Measurements from ENCODE around the gene RABL6. TPM values are rescaled to one million over a fixed set of nuclear protein-coding genes. Genes with fewer than 3 reads are reported as not detected.

Gene RABL6, protein sequence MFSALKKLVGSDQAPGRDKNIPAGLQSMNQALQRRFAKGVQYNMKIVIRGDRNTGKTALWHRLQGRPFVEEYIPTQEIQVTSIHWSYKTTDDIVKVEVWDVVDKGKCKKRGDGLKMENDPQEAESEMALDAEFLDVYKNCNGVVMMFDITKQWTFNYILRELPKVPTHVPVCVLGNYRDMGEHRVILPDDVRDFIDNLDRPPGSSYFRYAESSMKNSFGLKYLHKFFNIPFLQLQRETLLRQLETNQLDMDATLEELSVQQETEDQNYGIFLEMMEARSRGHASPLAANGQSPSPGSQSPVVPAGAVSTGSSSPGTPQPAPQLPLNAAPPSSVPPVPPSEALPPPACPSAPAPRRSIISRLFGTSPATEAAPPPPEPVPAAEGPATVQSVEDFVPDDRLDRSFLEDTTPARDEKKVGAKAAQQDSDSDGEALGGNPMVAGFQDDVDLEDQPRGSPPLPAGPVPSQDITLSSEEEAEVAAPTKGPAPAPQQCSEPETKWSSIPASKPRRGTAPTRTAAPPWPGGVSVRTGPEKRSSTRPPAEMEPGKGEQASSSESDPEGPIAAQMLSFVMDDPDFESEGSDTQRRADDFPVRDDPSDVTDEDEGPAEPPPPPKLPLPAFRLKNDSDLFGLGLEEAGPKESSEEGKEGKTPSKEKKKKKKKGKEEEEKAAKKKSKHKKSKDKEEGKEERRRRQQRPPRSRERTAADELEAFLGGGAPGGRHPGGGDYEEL
- 38.6 TPM for total RNA-seq

GRCh38 chr9:136807281-136808074 is at the start of gene RABL6:
TSS of gene RABL6 (plus strand) at chr9:136807948. CDS start at chr9:136808197, 249 bp downstream.

GRCh38 chr9:136764301-136764891 is 43.4 kb upstream of the RABL6 start, which contains the start of gene LCN15:
TSS of gene LCN15 (minus strand) at chr9:136764518. CDS start at chr9:136764488, 30 bp downstream.

DNA sequence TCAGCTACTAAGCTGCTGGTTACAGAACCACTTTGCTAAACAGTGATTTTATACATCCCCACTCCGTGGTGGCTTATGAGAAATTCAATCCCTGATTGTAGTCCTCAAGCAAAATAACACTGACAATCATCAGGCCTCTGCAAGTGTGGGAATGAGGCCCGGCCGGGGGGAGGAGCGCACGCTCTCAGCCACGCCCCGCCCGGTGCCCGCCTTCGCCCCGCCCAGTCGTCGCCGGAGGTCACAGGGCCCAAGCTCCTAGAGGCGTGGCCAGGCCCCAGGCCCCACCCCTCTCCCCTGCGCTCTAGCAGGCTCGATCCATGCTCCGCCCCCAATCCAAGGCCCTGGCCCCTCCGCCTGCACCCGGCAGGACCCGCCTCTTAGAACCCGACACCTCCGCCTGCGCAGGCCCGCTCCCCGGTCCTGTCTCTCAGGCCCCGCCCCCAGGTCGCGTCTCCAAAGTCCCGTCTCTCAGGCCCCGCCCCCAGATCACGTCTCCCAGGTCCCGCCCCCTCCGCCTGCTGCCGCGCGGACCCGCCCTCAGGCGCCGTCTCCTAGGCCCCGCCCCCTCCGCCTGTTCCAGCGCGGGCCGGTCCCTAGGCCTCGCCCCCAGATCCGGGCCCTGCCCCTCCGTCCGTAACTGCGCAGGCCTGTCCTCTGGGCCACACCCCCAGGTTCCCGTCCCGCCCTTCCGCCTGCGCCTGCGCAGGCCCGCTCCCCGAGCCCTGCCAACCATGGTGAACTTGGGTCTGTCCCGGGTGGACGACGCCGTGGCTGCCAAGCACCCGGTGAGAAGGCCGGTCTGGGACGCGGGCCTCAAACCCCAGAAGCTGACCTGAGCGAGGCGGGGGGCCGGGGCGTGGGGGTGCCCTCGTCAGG is 16.9 kb upstream of the RABL6 start, which contains the start of gene TMEM141:
TMEM141 (plus strand) TSS at position 705 of the 876 bp plus-strand sequence; CDS start at position 732, 27 bp downstream.

GRCh38 chr9:136796238-136796774 is 11.4 kb upstream of the RABL6 start, which contains the start of gene CCDC183:
TSS of gene CCDC183 (plus strand) at chr9:136796338. CDS start at chr9:136796398, 60 bp downstream.

GRCh38 chr9:136842380-136842948 is 34.7 kb downstream of the RABL6 start, which contains the start of gene AJM1:
TSS of gene AJM1 (plus strand) at chr9:136842478. CDS start at chr9:136844415, 1,937 bp downstream.

DNA sequence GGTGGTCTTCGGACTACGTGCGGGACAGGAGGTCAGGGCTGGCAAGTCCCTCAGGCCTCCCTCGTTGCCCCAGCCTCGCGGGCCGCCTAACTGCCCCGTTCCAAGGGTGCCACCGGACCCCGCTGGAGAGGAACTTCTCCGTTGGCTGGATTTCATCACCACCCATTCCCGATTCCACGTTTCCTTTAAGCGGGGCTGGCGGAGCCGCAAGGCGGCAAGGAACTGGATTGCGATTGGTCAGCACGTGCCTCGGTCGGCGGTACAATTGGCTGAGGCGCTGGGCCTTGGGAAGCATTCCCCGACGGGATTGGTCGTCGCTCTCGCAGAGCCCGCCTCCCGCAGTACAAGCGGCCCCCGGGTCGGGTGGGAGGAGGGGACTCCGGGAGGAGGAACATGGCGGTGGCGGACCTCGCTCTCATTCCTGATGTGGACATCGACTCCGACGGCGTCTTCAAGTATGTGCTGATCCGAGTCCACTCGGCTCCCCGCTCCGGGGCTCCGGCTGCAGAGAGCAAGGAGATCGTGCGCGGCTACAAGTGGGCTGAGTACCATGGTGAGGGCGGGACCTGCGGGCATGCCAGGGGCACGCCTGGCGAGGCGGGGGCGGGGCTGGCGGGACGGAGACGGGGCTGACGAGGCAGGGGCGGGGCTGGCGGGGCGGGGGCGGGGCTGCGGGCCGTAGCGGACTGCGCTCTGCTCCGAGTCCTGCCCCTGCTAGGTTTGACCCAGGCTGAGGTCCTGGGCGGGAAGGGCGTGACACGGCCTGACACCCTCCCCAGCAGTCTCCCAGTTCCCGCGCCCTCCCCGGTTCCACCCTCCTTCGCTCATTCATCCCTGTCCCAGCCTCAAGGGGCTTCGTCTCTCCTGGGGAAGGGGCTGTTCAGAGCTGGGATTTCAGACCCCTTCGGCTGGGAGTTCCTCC is 41.6 kb downstream of the RABL6 start, which contains the start of gene PHPT1:
PHPT1 (plus strand) TSS at position 372 of the 922 bp plus-strand sequence; CDS start at position 394, 22 bp downstream.

GRCh38 chr9:136851941-136852663 is 44.4 kb downstream of the RABL6 start, which contains the start of gene MAMDC4:
TSS of gene MAMDC4 (plus strand) at chr9:136852346. CDS start at chr9:136852417, 71 bp downstream.

GRCh38 chr9:136885950-136886578 is 78.3 kb downstream of the RABL6 start, which contains the start of gene TRAF2:
TSS of gene TRAF2 (plus strand) at chr9:136886516. CDS start at chr9:136898741, 12,225 bp downstream.

Other genes with a start within 250 kb of the RABL6 start
- gene EGFL7, start 145.0 kb upstream of the RABL6 start, total RNA-seq: 36.1 TPM
- gene AGPAT2, start 120.5 kb upstream of the RABL6 start, total RNA-seq: 16.9 TPM
- 26.2 TPM for gene DIPK1B, start 95.4 kb upstream of the RABL6 start, total RNA-seq
- 1.4 TPM for gene LCN10, start 65.0 kb upstream of the RABL6 start, total RNA-seq
- gene LCN6, start 59.4 kb upstream of the RABL6 start, total RNA-seq: not detected
- gene LCN8, start 49.7 kb upstream of the RABL6 start, total RNA-seq: 0.38 TPM
- not detected for gene LCN15, start 43.4 kb upstream of the RABL6 start, total RNA-seq
- 31.1 TPM for gene TMEM141, start 16.6 kb upstream of the RABL6 start, total RNA-seq
- 2.0 TPM for gene CCDC183, start 11.6 kb upstream of the RABL6 start, total RNA-seq
- gene AJM1, start 34.5 kb downstream of the RABL6 start, total RNA-seq: 2.0 TPM
- gene PHPT1, start 41.5 kb downstream of the RABL6 start, total RNA-seq: 55.5 TPM
- gene MAMDC4, start 44.4 kb downstream of the RABL6 start, total RNA-seq: 8.2 TPM
- gene EDF1, start 58.4 kb downstream of the RABL6 start, total RNA-seq: 222 TPM
- gene TRAF2, start 78.6 kb downstream of the RABL6 start, total RNA-seq: 15.9 TPM
- gene FBXW5, start 136.8 kb downstream of the RABL6 start, total RNA-seq: 101 TPM
- not detected for gene C8G, start 137.3 kb downstream of the RABL6 start, total RNA-seq
- gene LCN12, start 144.3 kb downstream of the RABL6 start, total RNA-seq: 2.9 TPM
- 230 TPM for gene PTGDS, start 169.6 kb downstream of the RABL6 start, total RNA-seq
- gene LCNL1, start 175.0 kb downstream of the RABL6 start, total RNA-seq: 1.2 TPM
- gene PAXX, start 184.5 kb downstream of the RABL6 start, total RNA-seq: 25.7 TPM
- gene CLIC3, start 188.6 kb downstream of the RABL6 start, total RNA-seq: 1.1 TPM
- gene ABCA2, start 220.3 kb downstream of the RABL6 start, total RNA-seq: 49.9 TPM
- gene FUT7, start 224.1 kb downstream of the RABL6 start, total RNA-seq: not detected
- gene NPDC1, start 238.2 kb downstream of the RABL6 start, total RNA-seq: 56.4 TPM
- gene ENTPD2, start 246.1 kb downstream of the RABL6 start, total RNA-seq: 7.0 TPM